K562 (cell line): ENCODE results near the gene GPR148. TPM values are rescaled to one million over a fixed set of nuclear protein-coding genes. Genes with fewer than 3 reads are reported as not detected.

ENCODE experiments used
- BCOR ChIP-seq: fragments of 450-650 bp; IDR thresholded peaks from 2 replicates; pipeline ENCODE4 v1.6.1; 2016
- CREM ChIP-seq: IDR thresholded peaks from 2 replicates; pipeline ENCODE4 v1.6.1; 2014; ENCODE audit warnings: antibody characterized with exemption, low read depth
- ESRRB ChIP-seq: fragments of 250-450 bp; sonication (Bioruptor Pico); IDR thresholded peaks from 2 replicates; pipeline ENCODE4 v1.5.0; 2020; ENCODE audit warnings: mild to moderate bottlenecking, moderate library complexity, borderline replicate concordance
- GTF2E2 ChIP-seq: fragments of 200-800 bp; sonication (Bioruptor generic); IDR thresholded peaks from 2 replicates; pipeline ENCODE4 v1.6.1; 2016; ENCODE audit warnings: missing genetic modification characterization, missing compliant biosample characterization
- HDAC8 ChIP-seq: fragments of 450-650 bp; IDR thresholded peaks from 2 replicates; pipeline ENCODE4 v1.6.1; 2016; ENCODE audit warnings: mild to moderate bottlenecking, missing genetic modification characterization, moderate library complexity, missing compliant biosample characterization
- HNRNPUL1 ChIP-seq: fragments of 200-400 bp; formaldehyde crosslinking; IDR thresholded peaks from 2 replicates; pipeline ENCODE4 v1.6.1; 2017; ENCODE audit warnings: low read length
- KLF10 ChIP-seq: fragments of 250-450 bp; sonication (Bioruptor Pico); IDR thresholded peaks from 2 replicates; pipeline ENCODE4 v1.6.1; 2021; ENCODE audit warnings: matching md5 sums
- LEF1 ChIP-seq: fragments of 450-650 bp; IDR thresholded peaks from 2 replicates; pipeline ENCODE4 v1.6.1; 2016; ENCODE audit warnings: mild to moderate bottlenecking
- MBD2 ChIP-seq: sonication (generic); IDR thresholded peaks from 2 replicates; pipeline ENCODE4 v1.6.1; 2016; ENCODE audit warnings: low read depth, borderline replicate concordance
- MTA3 ChIP-seq: fragments of 450-650 bp; formaldehyde crosslinking; IDR thresholded peaks from 2 replicates; pipeline ENCODE4 v1.6.1; 2017; ENCODE audit warnings: mild to moderate bottlenecking, borderline replicate concordance
- POLR2B ChIP-seq: fragments of 450-650 bp; IDR thresholded peaks from 2 replicates; pipeline ENCODE4 v1.6.1; 2018; ENCODE audit warnings: low read depth; ENCODE audit not compliant: partially characterized antibody
- RBM25 ChIP-seq: fragments of 200-400 bp; formaldehyde crosslinking; IDR thresholded peaks from 2 replicates; pipeline ENCODE4 v1.6.1; 2018; ENCODE audit warnings: low read length, low read depth, moderate library complexity; ENCODE audit not compliant: severe bottlenecking
- SMARCE1 ChIP-seq: fragments of 450-650 bp; IDR thresholded peaks from 2 replicates; pipeline ENCODE4 v1.7.1; 2016; ENCODE audit warnings: mild to moderate bottlenecking
- SOX6 ChIP-seq: fragments of 450-650 bp; IDR thresholded peaks from 2 replicates; pipeline ENCODE4 v1.6.1; 2014; ENCODE audit warnings: mild to moderate bottlenecking
- SP2 ChIP-seq: IDR thresholded peaks from 2 replicates; pipeline ENCODE4 v1.6.1; 2011; ENCODE audit warnings: mild to moderate bottlenecking, low read depth, low read length, moderate library complexity; ENCODE audit not compliant: poor library complexity, severe bottlenecking; ENCODE audit errors: extremely low read depth
- TRIM28 ChIP-seq: fragments of 450-650 bp; IDR thresholded peaks from 2 replicates; pipeline ENCODE4 v1.6.1; 2017
- ZBTB17 ChIP-seq: fragments of 450-650 bp; formaldehyde crosslinking; IDR thresholded peaks from 2 replicates; pipeline ENCODE4 v1.4.0; 2020; ENCODE audit warnings: mild to moderate bottlenecking
- ZNF143 ChIP-seq: sonication (generic); formaldehyde crosslinking; IDR thresholded peaks from 2 replicates; pipeline ENCODE4 v1.9.0; 2022; ENCODE audit warnings: mild to moderate bottlenecking, missing genetic modification reagents
- ZNF436 ChIP-seq: fragments of 250-450, 450-650 bp; sonication (Bioruptor Pico); formaldehyde crosslinking; IDR thresholded peaks from 2 replicates; pipeline ENCODE4 v1.7.0; 2020; ENCODE audit warnings: mild to moderate bottlenecking
- polyA plus RNA-seq, 8 experiments: library from polyadenylated mRNA; depleted of rRNA in 4 of 8; stranded (reverse) in 5 of 8; unstranded in 3 of 8; fragments of >200 nt; fragmentation: Nextera tagmentation in 2 of 8; fragmentation: Illumina TruSeq in 1 of 8; extraction: Ambion mirVana in 2 of 8; extraction: Trizol in 1 of 8; gene quantifications; 2 replicates each; pipeline versions ENCODE4 v1.2.1 to v1.2.3, GENCODE V29; 2011 to 2014; ENCODE audit warnings: inconsistent platforms in 1 of 8, missing spikeins in 1 of 8
- total RNA-seq, 7 experiments: library from RNA; depleted of rRNA in 6 of 7; stranded (reverse); fragments of >200 nt in 6 of 7; fragmentation: Illumina TruSeq in 2 of 7; extraction: Trizol in 2 of 7; gene quantifications; 2 replicates each; pipeline versions ENCODE4 v1.2.1 to v1.2.3, GENCODE V29; 2011 to 2021; ENCODE audit warnings: low replicate concordance in 1 of 7
- TF ChIP-seq, protein P1 (sequence below): fragments of 200-400 bp; formaldehyde crosslinking; IDR thresholded peaks from 2 replicates; pipeline ENCODE4 v1.6.1; 2017; ENCODE audit warnings: mild to moderate bottlenecking, low read depth, low read length, moderate library complexity
- TF ChIP-seq, protein P2 (sequence below), 2 experiments: IDR thresholded peaks; 2 replicates each; pipeline ENCODE4 v1.6.1; 2012; ENCODE audit warnings: improper control_type of control experiment in 2 of 2, low read depth in 2 of 2, low read length in 2 of 2, borderline replicate concordance in 1 of 2
- TF ChIP-seq, protein P3 (sequence below): sonication (generic); formaldehyde crosslinking; IDR thresholded peaks from 2 replicates; pipeline ENCODE4 v1.8.0; 2022; ENCODE audit warnings: missing genetic modification reagents, mild to moderate bottlenecking, moderate library complexity, borderline replicate concordance
- TF ChIP-seq, protein P4 (sequence below): fragments of 250-450 bp; sonication (Bioruptor Pico); IDR thresholded peaks from 2 replicates; pipeline ENCODE4 v1.4.0; 2020; ENCODE audit warnings: mild to moderate bottlenecking

The GPR148 gene
- total and polyA plus RNA-seq, 9 of the 15 experiments (the other 6 are each of a cell fraction or from before 2014, with no cell fraction given) = not detected

DNA sequence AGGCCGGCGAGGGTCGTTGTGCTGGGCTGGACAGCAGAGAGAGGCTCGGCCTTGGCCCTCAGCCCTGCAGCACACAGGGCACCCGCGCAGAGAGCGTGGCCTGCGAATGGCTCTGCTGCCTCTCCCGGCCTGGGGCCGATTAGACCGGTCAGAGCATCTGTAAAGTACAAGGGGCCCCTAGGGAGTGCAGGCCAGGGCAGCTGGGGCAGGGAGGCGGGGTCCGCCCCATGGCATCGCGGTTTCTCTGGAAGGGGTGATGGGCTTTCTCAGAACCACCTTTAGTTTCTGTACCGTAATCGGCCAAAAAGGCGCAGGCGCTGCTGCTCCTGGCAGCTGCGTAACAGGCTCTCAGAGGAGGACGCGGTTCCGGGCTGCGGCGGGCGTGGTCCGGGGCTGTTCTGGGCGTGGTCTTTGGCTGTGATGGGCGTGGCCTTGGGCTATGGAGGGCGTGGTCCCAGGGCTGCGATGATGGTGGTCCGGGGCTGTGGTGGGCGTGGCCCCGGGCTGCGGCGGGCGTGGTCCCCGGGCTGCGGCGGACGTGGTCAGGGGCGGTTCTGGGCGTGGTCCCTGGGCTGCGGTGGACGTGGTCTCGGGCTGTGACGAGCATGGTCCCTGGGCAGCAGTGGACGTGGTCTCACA, 1.5 kb upstream of the GPR148 start (continued):
- TF ChIP-seq, protein P1, sequence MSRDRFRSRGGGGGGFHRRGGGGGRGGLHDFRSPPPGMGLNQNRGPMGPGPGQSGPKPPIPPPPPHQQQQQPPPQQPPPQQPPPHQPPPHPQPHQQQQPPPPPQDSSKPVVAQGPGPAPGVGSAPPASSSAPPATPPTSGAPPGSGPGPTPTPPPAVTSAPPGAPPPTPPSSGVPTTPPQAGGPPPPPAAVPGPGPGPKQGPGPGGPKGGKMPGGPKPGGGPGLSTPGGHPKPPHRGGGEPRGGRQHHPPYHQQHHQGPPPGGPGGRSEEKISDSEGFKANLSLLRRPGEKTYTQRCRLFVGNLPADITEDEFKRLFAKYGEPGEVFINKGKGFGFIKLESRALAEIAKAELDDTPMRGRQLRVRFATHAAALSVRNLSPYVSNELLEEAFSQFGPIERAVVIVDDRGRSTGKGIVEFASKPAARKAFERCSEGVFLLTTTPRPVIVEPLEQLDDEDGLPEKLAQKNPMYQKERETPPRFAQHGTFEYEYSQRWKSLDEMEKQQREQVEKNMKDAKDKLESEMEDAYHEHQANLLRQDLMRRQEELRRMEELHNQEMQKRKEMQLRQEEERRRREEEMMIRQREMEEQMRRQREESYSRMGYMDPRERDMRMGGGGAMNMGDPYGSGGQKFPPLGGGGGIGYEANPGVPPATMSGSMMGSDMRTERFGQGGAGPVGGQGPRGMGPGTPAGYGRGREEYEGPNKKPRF = no peak
- peak; percentile 60 for TF ChIP-seq CREM
- peak; percentile 63 for TF ChIP-seq POLR2B
- TF ChIP-seq MBD2 = no peak
- no peak for TF ChIP-seq ZBTB17
- no peak for TF ChIP-seq KLF10 (CRISPR knock-in tag)
- TF ChIP-seq MTA3 = peak; percentile 61; the same call in 1 of the 2 replicates
- TF ChIP-seq TRIM28 = 0 out of 2 replicates have a peak, but pooled peaks have one; percentile 22
- no peak for TF ChIP-seq SP2
- no peak for TF ChIP-seq GTF2E2 (tag)
- TF ChIP-seq SMARCE1 = no peak
- TF ChIP-seq, protein P2, sequence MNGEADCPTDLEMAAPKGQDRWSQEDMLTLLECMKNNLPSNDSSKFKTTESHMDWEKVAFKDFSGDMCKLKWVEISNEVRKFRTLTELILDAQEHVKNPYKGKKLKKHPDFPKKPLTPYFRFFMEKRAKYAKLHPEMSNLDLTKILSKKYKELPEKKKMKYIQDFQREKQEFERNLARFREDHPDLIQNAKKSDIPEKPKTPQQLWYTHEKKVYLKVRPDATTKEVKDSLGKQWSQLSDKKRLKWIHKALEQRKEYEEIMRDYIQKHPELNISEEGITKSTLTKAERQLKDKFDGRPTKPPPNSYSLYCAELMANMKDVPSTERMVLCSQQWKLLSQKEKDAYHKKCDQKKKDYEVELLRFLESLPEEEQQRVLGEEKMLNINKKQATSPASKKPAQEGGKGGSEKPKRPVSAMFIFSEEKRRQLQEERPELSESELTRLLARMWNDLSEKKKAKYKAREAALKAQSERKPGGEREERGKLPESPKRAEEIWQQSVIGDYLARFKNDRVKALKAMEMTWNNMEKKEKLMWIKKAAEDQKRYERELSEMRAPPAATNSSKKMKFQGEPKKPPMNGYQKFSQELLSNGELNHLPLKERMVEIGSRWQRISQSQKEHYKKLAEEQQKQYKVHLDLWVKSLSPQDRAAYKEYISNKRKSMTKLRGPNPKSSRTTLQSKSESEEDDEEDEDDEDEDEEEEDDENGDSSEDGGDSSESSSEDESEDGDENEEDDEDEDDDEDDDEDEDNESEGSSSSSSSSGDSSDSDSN (IDR thresholded peaks at IDR 0.05; ENCODE audit: borderline replicate concordance in 1 of 2, low read depth in 2 of 2, low read length in 2 of 2) = 0 out of 4 replicates have a peak, but pooled peaks have one; percentile 15 to 22
- no peak for TF ChIP-seq HDAC8 (tag)
- no peak for TF ChIP-seq RBM25
- no peak for TF ChIP-seq ZNF436 (CRISPR knock-in tag)
- TF ChIP-seq ZNF143 (CRISPR knock-in tag) = no peak
- TF ChIP-seq, protein P3, sequence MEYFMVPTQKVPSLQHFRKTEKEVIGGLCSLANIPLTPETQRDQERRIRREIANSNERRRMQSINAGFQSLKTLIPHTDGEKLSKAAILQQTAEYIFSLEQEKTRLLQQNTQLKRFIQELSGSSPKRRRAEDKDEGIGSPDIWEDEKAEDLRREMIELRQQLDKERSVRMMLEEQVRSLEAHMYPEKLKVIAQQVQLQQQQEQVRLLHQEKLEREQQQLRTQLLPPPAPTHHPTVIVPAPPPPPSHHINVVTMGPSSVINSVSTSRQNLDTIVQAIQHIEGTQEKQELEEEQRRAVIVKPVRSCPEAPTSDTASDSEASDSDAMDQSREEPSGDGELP (CRISPR knock-in tag) = peak; percentile 46; the same call in 1 of the 2 replicates
- no peak for TF ChIP-seq ESRRB
- 0 out of 2 replicates have a peak, but pooled peaks have one; percentile 13 for TF ChIP-seq BCOR
- 0 out of 2 replicates have a peak, but pooled peaks have one; percentile 21 for TF ChIP-seq SOX6
- TF ChIP-seq HNRNPUL1 = no peak
- TF ChIP-seq, protein P4, sequence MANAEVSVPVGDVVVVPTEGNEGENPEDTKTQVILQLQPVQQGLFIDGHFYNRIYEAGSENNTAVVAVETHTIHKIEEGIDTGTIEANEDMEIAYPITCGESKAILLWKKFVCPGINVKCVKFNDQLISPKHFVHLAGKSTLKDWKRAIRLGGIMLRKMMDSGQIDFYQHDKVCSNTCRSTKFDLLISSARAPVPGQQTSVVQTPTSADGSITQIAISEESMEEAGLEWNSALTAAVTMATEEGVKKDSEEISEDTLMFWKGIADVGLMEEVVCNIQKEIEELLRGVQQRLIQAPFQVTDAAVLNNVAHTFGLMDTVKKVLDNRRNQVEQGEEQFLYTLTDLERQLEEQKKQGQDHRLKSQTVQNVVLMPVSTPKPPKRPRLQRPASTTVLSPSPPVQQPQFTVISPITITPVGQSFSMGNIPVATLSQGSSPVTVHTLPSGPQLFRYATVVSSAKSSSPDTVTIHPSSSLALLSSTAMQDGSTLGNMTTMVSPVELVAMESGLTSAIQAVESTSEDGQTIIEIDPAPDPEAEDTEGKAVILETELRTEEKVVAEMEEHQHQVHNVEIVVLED = no peak
- no peak for TF ChIP-seq LEF1
